ENCODE data around the gene TNC.
"Not testable (repeated sequence)": the region's sequence is repeated elsewhere in the genome, so short reads cannot be mapped to it uniquely, and the experiment has no call there.

TNC gene

GRCh38 chr9:115133649-115134048 is 15.7 kb upstream of the TNC start:
- no peak for DNase-seq

GRCh38 chr9:115132648-115133047 is 14.7 kb upstream of the TNC start:
- no peak for DNase-seq

- no peak for DNase-seq
These were observed 12.2 kb upstream of the TNC start for GRCh38 chr9:115130176-115130575.

GRCh38 chr9:115128726-115129125 is 10.8 kb upstream of the TNC start:
- DNase-seq, result not testable (repeated sequence)

GRCh38 chr9:115127191-115127817 is 9.3 kb upstream of the TNC start:
- no peak for DNase-seq

GRCh38 chr9:115126404-115126803 is 8.4 kb upstream of the TNC start:
- no peak for DNase-seq

- DNase-seq, result no peak
These were observed 5.0 kb upstream of the TNC start for GRCh38 chr9:115122937-115123336.

- DNase-seq, result no peak
These were observed 3.2 kb upstream of the TNC start for GRCh38 chr9:115121181-115121580.

- peak; percentile 6 for DNase-seq
These were observed 892 bp upstream of the TNC start for GRCh38 chr9:115118879-115119218.

- no peak for DNase-seq
These were observed 1.3 kb downstream of the TNC start for GRCh38 chr9:115116421-115117284.

- DNase-seq, result no peak
These were observed 2.0 kb downstream of the TNC start for GRCh38 chr9:115115924-115116323.

GRCh38 chr9:115115117-115115880 is 2.7 kb downstream of the TNC start:
- no peak for DNase-seq

GRCh38 chr9:115114546-115114945 is 3.4 kb downstream of the TNC start:
- DNase-seq, result no peak

GRCh38 chr9:115114084-115114483 is 3.9 kb downstream of the TNC start:
- DNase-seq, result no peak

GRCh38 chr9:115111874-115112273 is 6.1 kb downstream of the TNC start:
- DNase-seq, result no peak

- DNase-seq, result no peak
These were observed 8.5 kb downstream of the TNC start for GRCh38 chr9:115109486-115109885.

GRCh38 chr9:115107701-115108100 is 10.3 kb downstream of the TNC start:
- no peak for DNase-seq

- no peak for DNase-seq
These were observed 11.3 kb downstream of the TNC start for GRCh38 chr9:115106642-115107041.

GRCh38 chr9:115106001-115106400 is 12.0 kb downstream of the TNC start:
- DNase-seq, result no peak

GRCh38 chr9:115104908-115105307 is 13.0 kb downstream of the TNC start:
- DNase-seq, result no peak

GRCh38 chr9:115103746-115104477 is 14.0 kb downstream of the TNC start:
- no peak for DNase-seq

GRCh38 chr9:115099901-115100300 is 18.1 kb downstream of the TNC start:
- DNase-seq, result no peak

Data from NCI-H510A treated with DMSO at 0.1 percent for 48 hours (cell line).